WTC11 (cell line): ENCODE results near the gene PLXNC1. TPM values are rescaled to one million over a fixed set of nuclear protein-coding genes. Genes with fewer than 3 reads are reported as not detected.

Experiments used
- ATF3 ChIP-seq: sonication (generic); formaldehyde crosslinking; conservative IDR thresholded peaks from 2 replicates; pipeline ENCODE4 v1.8.1; 2022; ENCODE audit warnings: mild to moderate bottlenecking, missing genetic modification reagents
- CREM ChIP-seq: sonication (generic); formaldehyde crosslinking; IDR thresholded peaks from 2 replicates; pipeline ENCODE4 v1.8.1; 2022; ENCODE audit warnings: mild to moderate bottlenecking, missing genetic modification reagents, moderate library complexity
- E2F1 ChIP-seq: sonication (generic); formaldehyde crosslinking; IDR thresholded peaks from 2 replicates; pipeline ENCODE4 v1.8.0; 2022; ENCODE audit warnings: mild to moderate bottlenecking, missing genetic modification reagents
- E2F5 ChIP-seq: sonication (generic); formaldehyde crosslinking; IDR thresholded peaks from 2 replicates; pipeline ENCODE4 v1.8.1; 2022; ENCODE audit warnings: mild to moderate bottlenecking, moderate library complexity, missing genetic modification reagents
- FOXP1 ChIP-seq: sonication (generic); formaldehyde crosslinking; IDR thresholded peaks from 2 replicates; pipeline ENCODE4 v1.8.0; 2022; ENCODE audit warnings: missing genetic modification reagents, mild to moderate bottlenecking, moderate library complexity, borderline replicate concordance
- MYBL2 ChIP-seq: sonication (generic); formaldehyde crosslinking; IDR thresholded peaks from 2 replicates; pipeline ENCODE4 v1.8.1; 2023; ENCODE audit warnings: mild to moderate bottlenecking, moderate library complexity, missing genetic modification reagents
- OVOL2 ChIP-seq: fragments of 250-450 bp; sonication (Bioruptor Pico); IDR thresholded peaks from 2 replicates; pipeline ENCODE4 v1.9.0; 2021; ENCODE audit warnings: mild to moderate bottlenecking, borderline replicate concordance
- PRDM15 ChIP-seq: sonication (generic); formaldehyde crosslinking; IDR thresholded peaks from 2 replicates; pipeline ENCODE4 v1.8.0; 2022; ENCODE audit warnings: missing genetic modification reagents
- RORB ChIP-seq: fragments of 250-450 bp; sonication (Bioruptor Pico); IDR thresholded peaks from 2 replicates; pipeline ENCODE4 v1.9.0; 2021; ENCODE audit warnings: mild to moderate bottlenecking
- SMAD4 ChIP-seq: sonication (generic); formaldehyde crosslinking; IDR thresholded peaks from 2 replicates; pipeline ENCODE4 v1.8.0; 2022; ENCODE audit warnings: mild to moderate bottlenecking, missing genetic modification reagents
- SP1 ChIP-seq: sonication (generic); formaldehyde crosslinking; conservative IDR thresholded peaks from 2 replicates; pipeline ENCODE4 v1.8.1; 2022; ENCODE audit warnings: missing genetic modification reagents
- STAT6 ChIP-seq: sonication (generic); formaldehyde crosslinking; conservative IDR thresholded peaks from 2 replicates; pipeline ENCODE4 v1.8.1; 2023; ENCODE audit warnings: mild to moderate bottlenecking, low read depth, missing genetic modification reagents, moderate library complexity
- TEAD1 ChIP-seq: sonication (generic); formaldehyde crosslinking; IDR thresholded peaks from 2 replicates; pipeline ENCODE4 v1.8.0; 2022; ENCODE audit warnings: mild to moderate bottlenecking, missing genetic modification reagents
- TEAD4 ChIP-seq: sonication (generic); formaldehyde crosslinking; IDR thresholded peaks from 2 replicates; pipeline ENCODE4 v1.8.0; 2022; ENCODE audit warnings: mild to moderate bottlenecking, missing genetic modification reagents
- USF2 ChIP-seq: sonication (generic); formaldehyde crosslinking; IDR thresholded peaks from 2 replicates; pipeline ENCODE4 v1.8.1; 2023; ENCODE audit warnings: mild to moderate bottlenecking, missing genetic modification reagents, moderate library complexity
- ZNF138 ChIP-seq: sonication (generic); formaldehyde crosslinking; conservative IDR thresholded peaks from 2 replicates; pipeline ENCODE4 v1.8.1; 2022; ENCODE audit warnings: mild to moderate bottlenecking, moderate library complexity, missing genetic modification reagents
- ZNF232 ChIP-seq: sonication (generic); formaldehyde crosslinking; IDR thresholded peaks from 2 replicates; pipeline ENCODE4 v1.8.0; 2022; ENCODE audit warnings: mild to moderate bottlenecking, missing genetic modification reagents
- ZNF281 ChIP-seq: sonication (generic); formaldehyde crosslinking; IDR thresholded peaks from 2 replicates; pipeline ENCODE4 v1.8.0; 2023; ENCODE audit warnings: mild to moderate bottlenecking, missing genetic modification reagents
- ZNF317 ChIP-seq: sonication (generic); formaldehyde crosslinking; IDR thresholded peaks from 2 replicates; pipeline ENCODE4 v1.8.1; 2023; ENCODE audit warnings: low read depth, mild to moderate bottlenecking, moderate library complexity, missing genetic modification reagents, borderline replicate concordance
- ZNF532 ChIP-seq: fragments of 250-450 bp; sonication (Bioruptor Pico); IDR thresholded peaks from 2 replicates; pipeline ENCODE4 v1.9.0; 2021; ENCODE audit warnings: mild to moderate bottlenecking, borderline replicate concordance
- ZNF671 ChIP-seq: fragments of 250-450 bp; sonication (Bioruptor Pico); IDR thresholded peaks from 2 replicates; pipeline ENCODE4 v1.8.0; 2021; ENCODE audit warnings: mild to moderate bottlenecking
- total RNA-seq: library from RNA; stranded (reverse); gene quantifications from 3 replicates; pipeline ENCODE4 v1.2.3, GENCODE V29; 2021

PLXNC1 gene
- total RNA-seq, 1 experiment from 2014 or later = 3.1 TPM

- TF ChIP-seq STAT6 (no peak), RORB (CRISPR knock-in tag) (no peak), SP1 (CRISPR knock-in tag) (peak; percentile 49; the same call in 1 of the 2 replicates), SMAD4 (CRISPR knock-in tag) (no peak), TEAD1 (no peak), MYBL2 (CRISPR knock-in tag) (no peak), FOXP1 (CRISPR knock-in tag) (no peak), CREM (CRISPR knock-in tag) (peak; percentile 61; the same call in 1 of the 2 replicates), E2F5 (no peak), ZNF532 (no peak), OVOL2 (CRISPR knock-in tag) (no peak), ZNF138 (CRISPR knock-in tag) (no peak), TEAD4 (CRISPR knock-in tag) (no peak), ATF3 (CRISPR knock-in tag) (no peak), ZNF281 (CRISPR knock-in tag) (no peak), USF2 (CRISPR knock-in tag) (no peak), ZNF671 (no peak), E2F1 (CRISPR knock-in tag) (no peak), PRDM15 (CRISPR knock-in tag) (no peak), ZNF317 (CRISPR knock-in tag) (peak; percentile 53; the same call in 1 of the 2 replicates), ZNF232 (CRISPR knock-in tag) (no peak)
Observed at GRCh38 chr12:94149119-94149780, 873 bp downstream of the PLXNC1 start (continued).
